HG02970 (cell line): Measurements from ENCODE around the gene AAGAB.
"Not testable (repeated sequence)": the region's sequence is repeated elsewhere in the genome, so short reads cannot be mapped to it uniquely, and the experiment has no call there.

ENCODE experiments used
- ATAC-seq: cut with Tn5 transposase; IDR thresholded peaks from one replicate; pipeline ENCODE4 v1.9.1; 2021; ENCODE audit warnings: mild to moderate bottlenecking, moderate library complexity, moderate number of reproducible peaks; ENCODE audit not compliant: unreplicated experiment, low FRiP score

AAGAB gene

GRCh38 chr15:67156426-67156825, 98.0 kb downstream of the AAGAB start:
- ATAC-seq = no peak

GRCh38 chr15:67154249-67154648, 100.2 kb downstream of the AAGAB start:
- ATAC-seq = no peak

- ATAC-seq = not testable (repeated sequence)
These were observed 101.4 kb downstream of the AAGAB start for GRCh38 chr15:67153044-67153443.

GRCh38 chr15:67152429-67152828, 102.0 kb downstream of the AAGAB start:
- ATAC-seq = no peak
